ENCODE data around the gene GLT1D1. TPM values are rescaled to one million over a fixed set of nuclear protein-coding genes. Genes with fewer than 3 reads are reported as not detected.

The GLT1D1 gene
- total and polyA plus RNA-seq, 2 donors (not counting 3 experiments of a cell fraction or from before 2014, with no cell fraction given): not detected

DNA sequence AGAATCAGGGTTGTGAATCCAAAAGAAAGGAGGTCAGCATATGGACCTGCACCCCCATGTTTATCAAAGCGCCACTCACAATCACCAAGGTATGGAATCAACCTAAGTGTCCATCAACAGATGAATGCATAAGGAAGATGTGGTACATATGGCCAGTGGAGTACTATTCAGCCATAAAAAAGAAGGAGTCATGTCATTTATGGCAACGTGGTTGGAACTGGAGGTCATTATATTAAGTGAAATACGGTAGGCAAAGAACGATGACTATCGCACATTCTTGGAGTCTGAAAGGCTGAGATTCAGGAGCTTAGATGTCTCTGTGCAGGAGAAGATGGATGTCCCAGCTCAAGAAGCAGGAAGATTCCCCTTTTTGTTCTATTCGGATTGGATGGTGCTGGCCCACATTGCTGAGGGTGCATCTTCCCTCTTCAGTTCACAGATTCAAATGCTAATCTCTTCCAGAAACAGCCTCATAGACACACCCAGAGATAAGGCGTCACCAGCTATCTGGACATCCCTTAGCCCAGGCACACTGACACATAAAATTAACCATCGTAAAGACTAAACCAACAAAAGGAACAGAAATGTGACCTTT, 108.1 kb downstream of the GLT1D1 start:
- no peak for DNase-seq (ENCODE audit: low read depth, low spot score)
- no peak for TF ChIP-seq GATA2 (IDR thresholded peaks at IDR 0.05; ENCODE audit: insufficient read depth, insufficient read length, low read depth, low read length)
- no peak for TF ChIP-seq JUN (IDR thresholded peaks at IDR 0.05; ENCODE audit: borderline replicate concordance, insufficient read depth, insufficient read length, low read depth)
- TF ChIP-seq, protein P1, sequence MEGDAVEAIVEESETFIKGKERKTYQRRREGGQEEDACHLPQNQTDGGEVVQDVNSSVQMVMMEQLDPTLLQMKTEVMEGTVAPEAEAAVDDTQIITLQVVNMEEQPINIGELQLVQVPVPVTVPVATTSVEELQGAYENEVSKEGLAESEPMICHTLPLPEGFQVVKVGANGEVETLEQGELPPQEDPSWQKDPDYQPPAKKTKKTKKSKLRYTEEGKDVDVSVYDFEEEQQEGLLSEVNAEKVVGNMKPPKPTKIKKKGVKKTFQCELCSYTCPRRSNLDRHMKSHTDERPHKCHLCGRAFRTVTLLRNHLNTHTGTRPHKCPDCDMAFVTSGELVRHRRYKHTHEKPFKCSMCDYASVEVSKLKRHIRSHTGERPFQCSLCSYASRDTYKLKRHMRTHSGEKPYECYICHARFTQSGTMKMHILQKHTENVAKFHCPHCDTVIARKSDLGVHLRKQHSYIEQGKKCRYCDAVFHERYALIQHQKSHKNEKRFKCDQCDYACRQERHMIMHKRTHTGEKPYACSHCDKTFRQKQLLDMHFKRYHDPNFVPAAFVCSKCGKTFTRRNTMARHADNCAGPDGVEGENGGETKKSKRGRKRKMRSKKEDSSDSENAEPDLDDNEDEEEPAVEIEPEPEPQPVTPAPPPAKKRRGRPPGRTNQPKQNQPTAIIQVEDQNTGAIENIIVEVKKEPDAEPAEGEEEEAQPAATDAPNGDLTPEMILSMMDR (IDR thresholded peaks at IDR 0.05; ENCODE audit: extremely low read depth in 1 of 2, insufficient read depth in 1 of 2, low read depth in 1 of 2, low read length in 2 of 2): no peak
- no peak for TF ChIP-seq FOS (IDR thresholded peaks at IDR 0.05; ENCODE audit: borderline replicate concordance, insufficient read depth, low read length)
- no peak for TF ChIP-seq EZH2 (IDR thresholded peaks at IDR 0.05; ENCODE audit: borderline replicate concordance, low read depth, low read length, severe bottlenecking)
- TF ChIP-seq POLR2A (IDR thresholded peaks at IDR 0.05; ENCODE audit: low read depth, low read length): no peak
- no peak for TF ChIP-seq MYC (IDR thresholded peaks at IDR 0.05; ENCODE audit: low read depth, low read length)
- TF ChIP-seq, protein P2, sequence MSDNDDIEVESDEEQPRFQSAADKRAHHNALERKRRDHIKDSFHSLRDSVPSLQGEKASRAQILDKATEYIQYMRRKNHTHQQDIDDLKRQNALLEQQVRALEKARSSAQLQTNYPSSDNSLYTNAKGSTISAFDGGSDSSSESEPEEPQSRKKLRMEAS (IDR thresholded peaks at IDR 0.05; ENCODE audit: insufficient read depth, insufficient read length): no peak
- TF ChIP-seq POLR2AphosphoS5 (IDR thresholded peaks at IDR 0.05; ENCODE audit: insufficient read depth, low read depth, low read length): no peak
- Histone ChIP-seq H3K4me2 (ENCODE audit: insufficient read depth, low read length) (no peak overlapping the region), H3K27me3 (ENCODE audit: control insufficient read depth in 2 of 2, insufficient read depth in 2 of 2, low read length in 2 of 2) (no peaks in the 10 kb centered on the region), H3K9me1 (replicated peaks; ENCODE audit: control insufficient read depth, extremely low read depth, insufficient read depth, low read length) (no peaks in the 10 kb centered on the region), H3K9ac (replicated peaks; ENCODE audit: extremely low read depth, insufficient read depth, low read length) (no peak overlapping the region), H3K36me3 (ENCODE audit: control insufficient read depth in 2 of 2, extremely low read depth in 1 of 2, insufficient read depth in 2 of 2, low read length in 2 of 2) (no peaks in the 10 kb centered on the region), H4K20me1 (replicated peaks; ENCODE audit: control insufficient read depth, extremely low read depth, insufficient read depth, low read length) (no peaks in the 10 kb centered on the region), H3K9me3 (replicated peaks; ENCODE audit: control insufficient read depth, insufficient read depth, low read length) (peaks cover 7% of the 10 kb centered on the region), H3K79me2 (ENCODE audit: control insufficient read depth, insufficient read depth, low read length) (no peaks in the 10 kb centered on the region), H3K27ac (ENCODE audit: insufficient read depth, low read depth, low read length) (no peak overlapping the region), H3K4me1 (ENCODE audit: control insufficient read depth, extremely low read depth, insufficient read depth, low read length) (no peaks in the 10 kb centered on the region), H3K4me3 (replicated peaks in 1 of 3; ENCODE audit: insufficient read depth in 1 of 3, low read depth in 1 of 3, low read length in 3 of 3) (no peak overlapping the region), H2AFZ (ENCODE audit: low read depth, low read length) (no peak overlapping the region)
- ChIA-PET CTCF (no interaction called here), POLR2A (no interaction called here)
- dilution Hi-C loops (cut with MboI; ENCODE audit: extremely low pct_ligation_motif_present, low sequenced_read_pairs) (no loop called here), intact Hi-C loops (cut with micrococcal nuclease) (no loop called here)
- BruUV-seq (replicated peaks): no TSS peak
- no peak for FAIRE-seq

Data from endothelial cell of umbilical vein (primary cell).